GM19023 (cell line): ENCODE data around the gene NFATC4.
"Not testable (repeated sequence)": the region's sequence is repeated elsewhere in the genome, so short reads cannot be mapped to it uniquely, and the experiment has no call there.

Source experiments
- ATAC-seq: cut with Tn5 transposase; IDR thresholded peaks from one replicate; pipeline ENCODE4 v1.9.1; 2021; ENCODE audit warnings: mild to moderate bottlenecking, moderate library complexity; ENCODE audit not compliant: unreplicated experiment

Gene NFATC4

GRCh38 chr14:24387579-24387978 lies 19.6 kb downstream of the NFATC4 start:
- not testable (repeated sequence) for ATAC-seq

DNA sequence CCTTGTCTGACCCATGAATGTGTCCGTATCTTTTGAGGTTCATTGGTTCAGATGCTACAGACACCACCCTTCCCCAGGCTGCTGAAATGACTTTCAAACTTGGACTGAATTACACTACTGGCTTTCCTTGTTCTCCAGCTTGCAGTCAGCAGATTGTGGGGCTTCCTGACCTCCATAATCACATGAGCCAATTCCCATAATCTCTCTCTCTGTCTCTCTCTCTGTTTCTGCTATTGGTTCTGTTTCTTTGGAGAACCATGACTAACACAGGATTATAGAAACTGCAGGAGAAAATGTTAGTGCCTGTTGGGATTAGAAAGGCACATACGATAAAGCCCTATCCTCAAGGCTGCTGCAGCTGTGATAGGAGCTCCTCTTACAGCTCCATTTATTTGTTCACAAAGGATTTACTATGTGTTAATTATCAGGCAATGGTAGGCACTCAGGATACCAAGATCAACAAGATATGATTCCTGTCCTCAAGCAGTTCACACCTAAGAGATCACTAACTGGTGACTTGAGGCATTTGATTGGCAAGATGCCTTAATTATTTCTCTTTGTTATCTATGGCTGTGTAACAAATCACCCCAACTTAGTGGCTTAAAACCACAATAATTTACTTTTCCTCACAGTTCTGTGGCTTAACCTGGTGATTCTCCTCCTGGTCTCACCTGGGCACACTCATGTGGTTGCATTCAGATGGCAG lies 20.6 kb downstream of the NFATC4 start:
- ATAC-seq = no peak

DNA sequence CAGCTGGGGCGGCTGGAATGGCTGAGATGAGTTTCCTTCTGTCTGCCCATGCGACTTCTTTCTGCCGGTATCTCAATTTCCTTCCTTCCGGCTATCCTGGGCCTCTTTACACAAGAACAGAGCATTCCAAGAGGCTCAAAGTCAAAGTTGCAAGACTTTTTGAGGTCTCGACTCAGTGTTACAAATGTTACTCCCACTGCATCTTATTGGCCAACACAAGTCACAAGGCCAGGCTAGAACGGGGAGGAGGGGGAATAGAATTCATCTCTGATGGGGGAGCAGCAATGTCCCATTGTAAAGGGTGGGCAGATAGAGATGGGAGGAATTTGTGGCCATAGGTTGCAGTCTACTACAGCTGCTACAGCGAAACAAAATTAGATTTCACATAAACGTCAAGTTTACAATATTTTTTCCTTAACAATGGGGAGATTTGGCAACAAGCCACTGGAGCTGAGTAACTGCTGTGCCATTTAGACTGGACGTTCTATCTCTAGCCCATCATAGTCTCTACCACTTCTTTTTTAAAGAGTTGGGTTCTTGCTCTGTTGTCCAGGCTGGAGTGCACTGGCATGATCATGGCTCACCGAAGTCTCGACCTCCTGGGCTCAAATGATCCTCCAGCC lies 21.4 kb downstream of the NFATC4 start:
- ATAC-seq = no peak

- ATAC-seq = no peak
Observed at GRCh38 chr14:24390701-24391468, 22.9 kb downstream of the NFATC4 start.

GRCh38 chr14:24392325-24393091 lies 24.5 kb downstream of the NFATC4 start:
- ATAC-seq = no peak

DNA sequence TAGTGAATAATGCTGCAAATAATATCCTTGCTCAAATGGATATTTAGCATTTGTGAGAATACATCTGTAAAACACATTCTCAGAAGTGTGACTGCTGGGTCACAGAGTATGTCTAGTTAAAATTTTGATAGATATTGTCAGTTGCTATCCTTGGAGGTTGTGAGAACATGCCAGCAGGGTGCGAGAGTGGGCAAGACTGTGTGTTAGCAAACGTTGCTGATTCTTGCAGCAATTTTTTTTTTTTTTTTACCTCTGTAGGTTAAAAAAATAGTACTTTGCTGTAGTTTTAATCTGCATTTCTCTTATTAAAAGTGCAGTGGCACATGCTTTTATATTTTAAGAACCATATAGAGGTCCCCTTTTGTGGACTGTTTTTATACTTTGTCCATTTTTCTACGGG lies 26.3 kb downstream of the NFATC4 start:
- ATAC-seq = no peak

DNA sequence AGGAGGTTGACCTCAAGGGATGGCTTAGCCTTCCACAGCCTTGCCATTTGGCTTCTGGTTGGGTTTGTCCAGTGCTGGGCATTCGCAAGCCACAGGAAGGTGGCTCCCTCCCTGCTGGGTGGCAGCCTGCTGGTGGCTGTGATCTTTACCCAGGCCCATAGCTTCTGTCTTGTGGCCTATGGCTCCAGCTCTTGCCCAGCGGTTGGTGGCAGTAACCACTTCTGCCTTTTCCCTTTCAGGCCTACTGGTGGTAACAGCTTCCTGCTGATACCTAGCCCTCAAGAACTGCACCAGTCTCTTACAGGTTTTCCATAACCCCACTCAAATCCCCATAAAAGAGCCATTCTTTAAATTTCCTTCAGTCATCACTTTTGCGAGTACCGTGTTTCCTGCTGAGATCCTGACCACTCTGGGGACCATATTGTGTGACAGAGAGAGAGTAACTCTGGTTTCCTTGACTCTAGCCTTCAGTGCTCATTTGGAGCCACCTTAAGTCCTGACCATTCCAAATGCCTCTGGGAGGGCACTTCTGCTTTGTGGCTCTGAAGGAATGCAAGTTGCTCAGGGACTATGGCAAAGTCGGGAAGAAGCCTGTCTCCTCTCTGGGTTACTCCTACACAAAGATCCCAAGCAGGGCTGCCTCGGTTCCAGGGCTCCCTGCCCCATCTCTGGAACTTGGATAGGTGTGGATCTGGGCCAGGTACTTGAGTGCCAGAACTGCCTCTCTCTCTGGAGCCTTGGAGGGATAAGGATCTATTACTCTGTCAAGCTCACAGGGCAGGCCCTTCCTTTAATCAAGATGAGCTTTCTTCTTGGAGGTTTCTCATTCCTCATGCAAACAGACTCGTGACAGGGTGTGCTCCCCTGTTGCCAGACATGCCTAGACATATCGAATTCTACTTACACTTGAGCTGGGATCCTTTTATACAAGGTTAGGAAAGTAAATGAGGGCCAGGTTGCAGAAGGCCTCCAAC lies 27.9 kb downstream of the NFATC4 start:
- ATAC-seq = no peak

- ATAC-seq = no peak
Observed at GRCh38 chr14:24397639-24398292, 29.8 kb downstream of the NFATC4 start.

DNA sequence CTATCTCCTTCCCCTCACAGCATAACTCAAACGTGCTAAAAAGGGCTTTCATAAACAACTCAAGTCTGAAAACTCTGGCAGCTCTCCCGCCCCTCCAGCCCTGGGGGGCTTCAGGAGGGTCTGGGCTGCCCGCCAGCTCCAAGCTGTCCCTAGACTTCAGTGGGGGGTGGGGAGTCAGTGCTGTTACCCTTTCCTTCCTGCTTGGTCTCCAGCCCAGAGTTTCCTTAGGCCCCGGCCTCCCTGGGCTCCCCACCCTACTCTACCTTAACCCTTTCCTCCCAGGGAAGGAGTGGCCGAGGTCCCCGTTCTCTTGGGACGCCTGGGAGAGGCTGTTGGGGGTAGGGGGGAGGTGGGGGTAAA lies 30.3 kb downstream of the NFATC4 start:
- ATAC-seq = no peak

GRCh38 chr14:24398653-24399446 lies 30.9 kb downstream of the NFATC4 start, which contains the start of gene NYNRIN:
NYNRIN (plus strand) TSS chr14:24399003; CDS start chr14:24399247, 244 bp downstream.
- ATAC-seq = no peak

GRCh38 chr14:24399447-24399822 lies 31.5 kb downstream of the NFATC4 start:
- ATAC-seq = no peak

DNA sequence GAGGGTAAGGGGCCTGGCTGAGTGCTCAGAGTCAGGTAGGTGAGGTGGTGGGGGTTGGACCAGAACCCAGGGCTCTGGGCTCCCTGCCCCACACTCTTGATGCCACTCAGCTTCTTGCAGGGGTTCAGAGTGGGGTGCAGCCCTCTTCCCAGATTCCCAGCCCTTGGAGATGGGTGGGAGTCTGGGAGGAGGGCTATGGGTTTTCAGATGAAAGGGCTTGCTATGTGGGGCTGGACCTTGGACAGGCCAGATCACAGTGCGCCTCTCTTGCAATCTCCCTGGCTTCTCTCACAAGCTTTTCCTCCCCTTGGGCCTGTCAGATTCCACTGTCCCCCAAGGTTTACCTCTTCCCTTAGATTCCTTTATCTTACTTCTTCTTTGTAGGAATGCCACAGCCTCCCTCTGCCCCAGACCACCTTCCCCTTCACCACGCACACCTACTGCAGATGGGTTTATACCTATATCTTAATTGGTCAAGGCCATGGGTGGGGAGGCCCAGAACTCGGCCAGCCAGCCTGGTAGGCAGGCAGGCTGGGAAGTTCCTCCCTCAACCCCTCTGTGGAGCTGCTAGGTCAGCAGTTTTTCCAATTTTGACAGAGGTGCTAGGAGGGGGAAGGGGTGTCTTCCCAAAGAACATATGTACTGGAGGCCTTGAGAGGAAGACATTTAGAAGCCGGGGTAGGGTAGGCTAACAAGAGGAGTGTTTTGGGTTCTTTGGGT lies 32.2 kb downstream of the NFATC4 start:
- no peak for ATAC-seq

- ATAC-seq = no peak
Observed at GRCh38 chr14:24401810-24402702, 34.1 kb downstream of the NFATC4 start.

DNA sequence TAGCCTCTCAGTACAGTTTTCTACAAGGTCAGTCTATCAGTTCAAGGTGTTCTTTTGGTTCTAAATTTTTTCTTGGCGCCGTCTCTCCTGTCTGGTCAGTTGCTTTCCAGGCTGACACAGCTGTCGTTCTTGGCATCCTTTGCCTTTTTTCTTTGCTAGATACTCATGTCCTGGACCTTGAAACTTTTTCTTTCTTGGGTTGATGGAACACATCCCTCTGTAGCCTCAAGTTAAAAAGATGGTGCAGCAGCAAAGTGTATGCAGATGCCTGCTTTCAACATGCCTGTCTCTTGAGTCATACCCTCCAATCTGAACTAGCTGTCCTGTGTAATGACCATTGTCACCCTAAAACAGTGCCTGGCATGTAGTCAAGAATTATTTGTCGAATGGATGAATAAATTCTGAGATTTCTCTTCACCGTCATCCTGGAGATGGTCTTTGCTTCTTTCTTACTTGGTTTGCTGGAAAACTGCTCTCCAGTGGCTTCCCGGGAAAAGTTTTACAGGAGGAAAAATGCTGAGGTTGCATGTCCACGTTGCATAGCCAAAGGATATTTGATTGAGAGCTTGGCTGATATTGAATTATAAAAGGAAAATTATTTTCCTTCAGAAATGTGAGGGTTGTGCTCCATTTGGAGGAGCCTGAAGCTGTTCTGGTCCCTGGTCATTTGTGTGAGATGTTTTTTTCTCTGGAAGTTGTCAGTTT lies 35.5 kb downstream of the NFATC4 start:
- no peak for ATAC-seq

DNA sequence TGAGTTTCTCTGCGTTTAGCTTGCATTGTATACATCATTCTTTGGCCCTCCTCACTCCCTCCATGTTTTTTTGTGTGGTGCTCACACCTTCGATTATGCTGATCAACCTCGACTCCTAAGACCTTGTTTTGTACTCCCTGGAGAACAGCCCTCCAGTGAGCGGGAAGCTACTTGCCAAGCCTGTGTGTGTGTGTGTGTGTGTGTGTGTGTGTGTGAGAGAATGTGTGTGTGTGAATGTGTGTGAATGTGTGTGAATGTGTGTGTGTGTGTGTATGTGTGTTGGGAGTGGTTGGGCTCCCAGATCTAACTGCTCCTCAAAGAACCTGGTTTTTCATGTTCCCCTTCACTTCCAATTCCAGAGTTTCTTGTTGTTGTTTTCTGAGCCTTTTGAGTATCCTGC lies 36.8 kb downstream of the NFATC4 start:
- no peak for ATAC-seq

DNA sequence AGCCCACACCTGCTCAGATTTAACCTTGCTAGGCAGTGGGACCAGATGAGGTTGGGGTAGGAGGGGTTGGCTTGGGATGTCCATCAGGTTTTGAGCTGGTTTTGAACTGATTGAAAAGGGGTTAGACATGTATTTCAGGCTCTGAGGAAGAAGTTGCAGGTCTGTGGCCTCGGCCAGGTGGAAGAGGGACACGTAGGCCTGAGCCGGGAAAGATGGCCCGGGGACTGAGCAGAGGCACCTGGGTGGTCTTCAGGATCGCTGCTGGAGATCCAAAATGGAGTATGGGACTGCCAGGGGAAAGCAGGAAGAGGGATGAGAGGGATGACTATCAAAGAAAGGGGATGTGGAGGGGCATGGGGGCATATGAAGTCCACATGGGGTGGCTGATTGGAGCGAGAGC lies 38.4 kb downstream of the NFATC4 start:
- ATAC-seq = no peak
